RWPE1 (cell line): ENCODE data around the gene TCTA.
"Not testable (repeated sequence)": the region's sequence is repeated elsewhere in the genome, so short reads cannot be mapped to it uniquely, and the experiment has no call there.

Source experiments
- CTCF ChIA-PET: fragments of 350-600 bp; sonication (Branson Sonifier 250); formaldehyde crosslinking; extraction: SDS; loops from one replicate; lab custom pipeline; 2021; lab: Yijun Ruan, JAX
- POLR2A ChIA-PET: fragments of 400-600 bp; formaldehyde crosslinking; extraction: SDS; loops from one replicate; lab custom pipeline; 2020; ENCODE audit warnings: antibody characterized with exemption; ENCODE audit not compliant: low non-redundant PET; lab: Yijun Ruan, JAX
- DNase-seq: peaks from one replicate; pipeline ENCODE4 v3.0.0; 2012; ENCODE audit warnings: low spot score
- H3K27ac ChIP-seq: fragments of 450-650 bp; 2 replicates; pipeline ENCODE4 v1.5.1; 2017
- CTCF ChIP-seq: fragments of 450-650 bp; conservative IDR thresholded peaks from 2 replicates; pipeline ENCODE4 v1.5.1; 2017; ENCODE audit warnings: low read depth, mild to moderate bottlenecking

Gene TCTA

GRCh38 chr3:49389297-49389696, 22.9 kb upstream of the TCTA start:
- CTCF ChIA-PET: interaction anchor here (0.6 kb wide), 1 partner anchor 80 kb away, joined by 3 read pairs; no protein-coding TSS in a partner anchor
- peak overlapping the region; percentile 46 for H3K27ac ChIP-seq
- no peak for DNase-seq
- no peak for TF ChIP-seq CTCF
- POLR2A ChIA-PET: no interaction called here

- CTCF ChIA-PET, H3K27ac ChIP-seq, DNase-seq: not testable (repeated sequence)
- POLR2A ChIA-PET: interaction anchor here (0.7 kb wide), 1 partner anchor 16 kb away, joined by 5 read pairs; no protein-coding TSS in a partner anchor
These were observed 20.9 kb upstream of the TCTA start for GRCh38 chr3:49391310-49391709.

GRCh38 chr3:49397470-49397869, 14.8 kb upstream of the TCTA start:
- TF ChIP-seq CTCF: no peak
- H3K27ac ChIP-seq: no peak overlapping the region
- CTCF ChIA-PET: no interaction called here
- no peak for DNase-seq
- POLR2A ChIA-PET: interaction anchor here (0.6 to 0.7 kb wide), 2 partner anchors 10 to 670 kb away, joined by 6 to 9 read pairs; no protein-coding TSS in a partner anchor

GRCh38 chr3:49399461-49399860, 12.8 kb upstream of the TCTA start:
- CTCF ChIA-PET: interaction anchor here (0.5 kb wide), 2 partner anchors 51 to 106 kb away, joined by 7 to 9 read pairs; no protein-coding TSS in a partner anchor
- POLR2A ChIA-PET: no interaction called here
- DNase-seq: no peak
- H3K27ac ChIP-seq: no peak overlapping the region
- TF ChIP-seq CTCF: no peak

GRCh38 chr3:49401766-49402165, 10.5 kb upstream of the TCTA start:
- no peak for DNase-seq
- CTCF ChIA-PET: no interaction called here
- no peak overlapping the region for H3K27ac ChIP-seq
- no peak for TF ChIP-seq CTCF
- POLR2A ChIA-PET: interaction anchor here (0.6 kb wide), 1 partner anchor 43 kb away, joined by 3 read pairs; no protein-coding TSS in a partner anchor

GRCh38 chr3:49403891-49404290, 8.3 kb upstream of the TCTA start:
- no peak for TF ChIP-seq CTCF
- CTCF ChIA-PET: no interaction called here
- no peak overlapping the region for H3K27ac ChIP-seq
- POLR2A ChIA-PET: no interaction called here
- DNase-seq: no peak

GRCh38 chr3:49405570-49405969, 6.7 kb upstream of the TCTA start:
- CTCF ChIA-PET, POLR2A ChIA-PET, DNase-seq: not testable (repeated sequence)
- H3K27ac ChIP-seq: peak overlapping the region; percentile 35; the same call in 1 of the 2 replicates
